ENCODE data around the gene SLC35C1. TPM values are rescaled to one million over a fixed set of nuclear protein-coding genes. Genes with fewer than 3 reads are reported as not detected.
"Not testable (repeated sequence)": the region's sequence is repeated elsewhere in the genome, so short reads cannot be mapped to it uniquely, and the experiment has no call there.

The SLC35C1 gene
- total and polyA plus RNA-seq, 7 donors, result 5.3 to 38.9 (median 8.6) TPM

DNA sequence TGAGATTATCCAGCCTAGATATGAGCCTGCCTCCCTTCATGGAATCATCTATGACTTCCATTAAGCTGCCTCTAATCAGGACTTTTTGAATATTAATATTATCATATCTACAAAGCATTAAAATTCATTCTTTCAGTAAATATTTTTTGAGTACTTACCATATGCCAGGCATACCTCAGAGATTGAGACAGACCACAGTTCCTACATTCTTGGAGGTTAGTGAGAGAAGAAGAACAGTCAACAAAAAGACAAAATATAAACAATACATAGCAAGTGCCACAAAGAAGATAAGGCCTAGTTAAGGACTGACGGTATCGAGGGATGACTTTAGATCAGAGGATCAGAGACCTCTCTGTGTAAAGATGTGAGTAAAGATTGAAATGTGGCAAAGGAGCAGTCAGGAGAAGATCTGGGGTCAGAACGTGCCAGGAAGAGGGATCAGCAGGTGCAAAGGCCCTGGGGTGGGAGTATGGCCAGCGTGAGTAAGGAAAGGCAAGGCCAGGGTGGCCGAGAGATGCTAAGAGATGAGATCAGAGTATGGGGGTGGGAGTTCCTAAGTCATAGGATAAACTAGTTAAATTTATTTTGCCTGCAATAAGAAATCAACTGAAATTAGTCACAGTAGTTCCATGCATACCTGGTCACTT is 15.4 kb downstream of the SLC35C1 start:
- H3K4me1 ChIP-seq, result no peaks in the 10 kb centered on the region
- no peaks in the 10 kb centered on the region for H3K9me3 ChIP-seq
- no peak for DNase-seq
- WGBS, 2 donors, result 96% methylated on average over 5 of the region's 5 CpGs
- H3K36me3 ChIP-seq, result no peaks in the 10 kb centered on the region
- H3K4me3 ChIP-seq, result no peak overlapping the region
- intact Hi-C loops (cut with DNase I), result no loop called here
- TF ChIP-seq, protein P1, sequence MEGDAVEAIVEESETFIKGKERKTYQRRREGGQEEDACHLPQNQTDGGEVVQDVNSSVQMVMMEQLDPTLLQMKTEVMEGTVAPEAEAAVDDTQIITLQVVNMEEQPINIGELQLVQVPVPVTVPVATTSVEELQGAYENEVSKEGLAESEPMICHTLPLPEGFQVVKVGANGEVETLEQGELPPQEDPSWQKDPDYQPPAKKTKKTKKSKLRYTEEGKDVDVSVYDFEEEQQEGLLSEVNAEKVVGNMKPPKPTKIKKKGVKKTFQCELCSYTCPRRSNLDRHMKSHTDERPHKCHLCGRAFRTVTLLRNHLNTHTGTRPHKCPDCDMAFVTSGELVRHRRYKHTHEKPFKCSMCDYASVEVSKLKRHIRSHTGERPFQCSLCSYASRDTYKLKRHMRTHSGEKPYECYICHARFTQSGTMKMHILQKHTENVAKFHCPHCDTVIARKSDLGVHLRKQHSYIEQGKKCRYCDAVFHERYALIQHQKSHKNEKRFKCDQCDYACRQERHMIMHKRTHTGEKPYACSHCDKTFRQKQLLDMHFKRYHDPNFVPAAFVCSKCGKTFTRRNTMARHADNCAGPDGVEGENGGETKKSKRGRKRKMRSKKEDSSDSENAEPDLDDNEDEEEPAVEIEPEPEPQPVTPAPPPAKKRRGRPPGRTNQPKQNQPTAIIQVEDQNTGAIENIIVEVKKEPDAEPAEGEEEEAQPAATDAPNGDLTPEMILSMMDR (IDR thresholded peaks at IDR 0.05), result no peak
- TF ChIP-seq POLR2A (IDR thresholded peaks at IDR 0.05) (no peak), POLR2AphosphoS5 (IDR thresholded peaks at IDR 0.05) (no peak), EP300 (IDR thresholded peaks at IDR 0.05) (no peak)
- no peaks in the 10 kb centered on the region for H3K27me3 ChIP-seq
- no peak overlapping the region for H3K27ac ChIP-seq

DNA sequence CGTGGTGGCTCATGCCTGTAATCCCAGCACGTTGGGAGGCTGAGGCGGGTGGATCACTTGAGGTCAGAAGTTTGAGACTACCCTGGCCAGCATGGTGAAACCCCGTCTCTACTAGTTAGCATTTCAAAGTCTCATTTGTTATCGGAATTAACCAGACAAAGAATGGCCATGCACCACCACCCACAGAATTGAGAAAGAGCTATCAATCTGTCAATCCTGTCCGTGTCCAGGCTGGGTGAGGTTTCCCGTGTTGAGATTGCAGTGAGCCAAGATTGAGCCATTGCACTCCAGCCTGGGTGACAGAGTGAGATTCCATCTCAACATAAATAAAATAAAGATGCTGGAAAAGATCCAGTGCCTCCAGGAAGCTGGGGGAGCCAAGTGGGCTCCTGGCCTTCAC is 21.5 kb downstream of the SLC35C1 start:
- H3K4me3 ChIP-seq; H3K27ac ChIP-seq; H3K4me1 ChIP-seq; H3K36me3 ChIP-seq; H3K27me3 ChIP-seq; intact Hi-C loops (cut with DNase I); H3K9me3 ChIP-seq; DNase-seq: not testable (repeated sequence)
- WGBS, 2 donors, result 37 to 51% methylated on average over 7 of the region's 7 CpGs

DNA sequence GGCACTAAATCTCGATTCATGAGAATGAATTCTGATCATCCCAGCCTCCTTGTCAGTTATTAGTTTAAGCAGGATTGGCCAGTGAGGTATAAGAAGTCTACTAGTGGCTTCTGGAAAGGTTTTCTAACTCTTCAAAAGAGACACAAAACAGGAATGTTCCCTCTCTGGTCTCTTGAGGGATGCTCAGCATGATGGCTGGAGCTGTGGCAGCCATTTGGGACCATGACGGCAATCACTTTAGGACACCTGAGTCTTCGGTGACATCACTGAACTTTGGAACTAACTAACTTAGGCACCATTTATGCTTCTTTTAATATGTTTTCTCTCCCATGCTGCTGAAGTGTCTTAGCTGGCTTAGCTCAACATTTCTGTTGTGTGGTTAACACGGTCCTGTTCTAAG is 22.2 kb downstream of the SLC35C1 start:
- H3K4me1 ChIP-seq, result no peaks in the 10 kb centered on the region
- whole genome bisulfite sequencing, 2 donors, result 93 to 95% methylated on average over 4 of the region's 4 CpGs
- intact Hi-C loops (cut with DNase I), result no loop called here
- DNase-seq, result no peak
- no peaks in the 10 kb centered on the region for H3K9me3 ChIP-seq
- H3K27me3 ChIP-seq, result no peaks in the 10 kb centered on the region
- H3K27ac ChIP-seq, result no peak overlapping the region
- H3K4me3 ChIP-seq, result no peak overlapping the region
- TF ChIP-seq EP300 (IDR thresholded peaks at IDR 0.05) (no peak), POLR2AphosphoS5 (IDR thresholded peaks at IDR 0.05) (no peak), POLR2A (IDR thresholded peaks at IDR 0.05) (no peak)
- TF ChIP-seq, protein P1 (IDR thresholded peaks at IDR 0.05), result no peak
- H3K36me3 ChIP-seq, result no peaks in the 10 kb centered on the region

DNA sequence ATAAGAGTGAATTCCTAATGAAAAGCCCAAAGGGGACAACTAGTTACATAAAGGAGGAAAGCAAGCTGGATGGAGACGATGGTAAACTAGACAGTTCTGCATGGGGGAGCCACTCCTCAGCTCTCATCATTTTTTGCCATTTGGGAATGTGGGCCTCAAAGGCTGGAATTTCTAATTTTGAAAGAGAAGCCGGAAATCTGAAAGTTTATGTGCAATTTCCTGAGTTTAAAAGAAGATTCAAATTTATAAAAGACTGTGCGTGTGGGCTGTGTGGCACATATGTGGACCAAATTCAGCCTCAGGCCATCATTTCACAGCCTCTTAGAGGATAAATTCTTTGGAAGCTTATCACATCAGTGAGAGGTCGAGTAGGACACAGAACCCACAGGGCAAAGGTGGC is 24.0 kb downstream of the SLC35C1 start:
- no peak for DNase-seq
- H3K4me3 ChIP-seq, result no peak overlapping the region
- H3K9me3 ChIP-seq, result no peaks in the 10 kb centered on the region
- H3K27me3 ChIP-seq, result no peaks in the 10 kb centered on the region
- no peaks in the 10 kb centered on the region for H3K36me3 ChIP-seq
- TF ChIP-seq, protein P1 (IDR thresholded peaks at IDR 0.05), result no peak
- intact Hi-C loops (cut with DNase I), result no loop called here
- WGBS, 2 donors, result 76 to 78% methylated on average over 4 of the region's 4 CpGs
- no peak overlapping the region for H3K27ac ChIP-seq
- H3K4me1 ChIP-seq, result no peaks in the 10 kb centered on the region

DNA sequence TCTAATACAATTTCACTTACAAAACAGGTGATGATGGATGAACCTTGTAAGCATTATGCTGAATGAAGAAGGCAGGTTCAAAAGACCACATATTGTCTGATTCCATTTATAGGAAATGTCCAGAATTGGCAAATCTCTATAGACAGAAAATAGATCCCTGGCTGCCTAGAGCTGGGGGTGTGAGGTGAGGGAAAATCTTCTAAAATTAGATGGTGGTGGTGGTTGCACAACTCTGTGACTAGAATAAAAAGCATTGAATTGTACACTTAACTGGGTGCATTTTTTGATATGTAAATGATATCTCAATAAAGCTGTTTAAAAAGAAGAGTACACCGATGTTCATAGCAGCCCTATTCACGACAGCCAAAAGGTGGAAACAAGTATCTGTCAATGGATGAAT is 25.6 kb downstream of the SLC35C1 start:
- no peak for DNase-seq
- Histone ChIP-seq H3K4me3 (no peak overlapping the region), H3K27me3 (no peaks in the 10 kb centered on the region), H3K9me3 (no peaks in the 10 kb centered on the region), H3K27ac (no peak overlapping the region), H3K4me1 (no peaks in the 10 kb centered on the region), H3K36me3 (no peaks in the 10 kb centered on the region)
- TF ChIP-seq EP300 (IDR thresholded peaks at IDR 0.05) (no peak), POLR2AphosphoS5 (IDR thresholded peaks at IDR 0.05) (no peak), POLR2A (IDR thresholded peaks at IDR 0.05) (no peak)
- TF ChIP-seq, protein P1 (IDR thresholded peaks at IDR 0.05), result no peak
- intact Hi-C loops (cut with DNase I), result no loop called here
- WGBS, 2 donors, result 92 to 93% methylated on average over 2 of the region's 2 CpGs

Measured in sigmoid colon (tissue), 7 donors.